ENCODE results near the gene SHTN1.

The SHTN1 gene

GRCh38 chr10:117005026-117005526 is at the start of gene SHTN1:
Gene SHTN1, minus strand, starts transcription at chr10:117005187. Its CDS starts 108 bp downstream, at chr10:117005079.
- Mint-ChIP-seq H3K27ac (no peak within 1 kb of the TSS), H3K27me3 (peaks cover 37% of the 10 kb centered on the region), H3K4me1 (peaks cover 3% of the 10 kb centered on the region), H3K36me3 (no peaks in the 10 kb centered on the region), H3K4me3 (peak within 1 kb of the TSS; percentile 54), H3K9me3 (no peaks in the 10 kb centered on the region)
- CTCF ChIA-PET, result no interaction called here
- DNase-seq, result peak; percentile 56

- Mint-ChIP-seq H3K4me1 (no peaks in the 10 kb centered on the region), H3K36me3 (no peaks in the 10 kb centered on the region), H3K27ac (no peak overlapping the region), H3K27me3 (no peaks in the 10 kb centered on the region), H3K4me3 (no peak overlapping the region), H3K9me3 (no peaks in the 10 kb centered on the region)
- CTCF ChIA-PET, result no interaction called here
- DNase-seq, result no peak
Observed at GRCh38 chr10:117053482-117053881, 48.5 kb upstream of the SHTN1 start.

GRCh38 chr10:117047947-117048346 is 43.0 kb upstream of the SHTN1 start:
- Mint-ChIP-seq H3K27me3 (no peaks in the 10 kb centered on the region), H3K27ac (no peak overlapping the region), H3K36me3 (no peaks in the 10 kb centered on the region), H3K4me1 (no peaks in the 10 kb centered on the region), H3K4me3 (no peak overlapping the region), H3K9me3 (peaks cover 2% of the 10 kb centered on the region)
- no peak for DNase-seq
- CTCF ChIA-PET, result no interaction called here

GRCh38 chr10:117016266-117016665 is 11.3 kb upstream of the SHTN1 start:
- CTCF ChIA-PET, result no interaction called here

GRCh38 chr10:117014835-117015234 is 9.8 kb upstream of the SHTN1 start:
- Mint-ChIP-seq H3K36me3 (no peaks in the 10 kb centered on the region), H3K4me1 (no peaks in the 10 kb centered on the region), H3K9me3 (no peaks in the 10 kb centered on the region), H3K27me3 (no peaks in the 10 kb centered on the region), H3K27ac (no peak overlapping the region), H3K4me3 (no peak overlapping the region)
- CTCF ChIA-PET, result no interaction called here
- no peak for DNase-seq

More at GRCh38 chr10:117016266-117016665, 11.3 kb upstream of the SHTN1 start:
- no peaks in the 10 kb centered on the region for H3K27me3 Mint-ChIP-seq
- no peaks in the 10 kb centered on the region for H3K9me3 Mint-ChIP-seq
- no peak for DNase-seq
- H3K4me3 Mint-ChIP-seq, result no peak overlapping the region
- no peaks in the 10 kb centered on the region for H3K36me3 Mint-ChIP-seq
- H3K27ac Mint-ChIP-seq, result no peak overlapping the region
- no peaks in the 10 kb centered on the region for H3K4me1 Mint-ChIP-seq

- H3K9me3 Mint-ChIP-seq, result no peaks in the 10 kb centered on the region
- H3K4me1 Mint-ChIP-seq, result peaks cover 3% of the 10 kb centered on the region
- no peaks in the 10 kb centered on the region for H3K36me3 Mint-ChIP-seq
- no peak overlapping the region for H3K27ac Mint-ChIP-seq
- no peak for DNase-seq
- peaks cover 37% of the 10 kb centered on the region for H3K27me3 Mint-ChIP-seq
- CTCF ChIA-PET, result no interaction called here
- no peak overlapping the region for H3K4me3 Mint-ChIP-seq
Observed at GRCh38 chr10:117007080-117007479, 2.1 kb upstream of the SHTN1 start.

GRCh38 chr10:117005527-117006055 is 604 bp upstream of the SHTN1 start:
- Mint-ChIP-seq H3K4me1 (peaks cover 3% of the 10 kb centered on the region), H3K27ac (no peak overlapping the region), H3K9me3 (no peaks in the 10 kb centered on the region), H3K27me3 (peaks cover 37% of the 10 kb centered on the region), H3K4me3 (peak overlapping the region; percentile 26), H3K36me3 (no peaks in the 10 kb centered on the region)
- DNase-seq, result no peak
- CTCF ChIA-PET, result no interaction called here

- no peaks in the 10 kb centered on the region for H3K36me3 Mint-ChIP-seq
- H3K4me1 Mint-ChIP-seq, result peaks cover 3% of the 10 kb centered on the region
- peak; percentile 24 for DNase-seq
- no peak overlapping the region for H3K27ac Mint-ChIP-seq
- peaks cover 37% of the 10 kb centered on the region for H3K27me3 Mint-ChIP-seq
- CTCF ChIA-PET, result no interaction called here
- peak overlapping the region; percentile 54 for H3K4me3 Mint-ChIP-seq
- H3K9me3 Mint-ChIP-seq, result no peaks in the 10 kb centered on the region
Observed at GRCh38 chr10:117004227-117005025, 561 bp downstream of the SHTN1 start.

GRCh38 chr10:117003336-117003735 is 1.7 kb downstream of the SHTN1 start:
- no peak overlapping the region for H3K27ac Mint-ChIP-seq
- no peak overlapping the region for H3K4me3 Mint-ChIP-seq
- H3K27me3 Mint-ChIP-seq, result peaks cover 37% of the 10 kb centered on the region
- no peaks in the 10 kb centered on the region for H3K9me3 Mint-ChIP-seq
- H3K4me1 Mint-ChIP-seq, result peaks cover 3% of the 10 kb centered on the region
- CTCF ChIA-PET, result no interaction called here
- no peaks in the 10 kb centered on the region for H3K36me3 Mint-ChIP-seq
- DNase-seq, result no peak

- H3K9me3 Mint-ChIP-seq, result no peaks in the 10 kb centered on the region
- CTCF ChIA-PET, result no interaction called here
- peaks cover 37% of the 10 kb centered on the region for H3K27me3 Mint-ChIP-seq
- no peak for DNase-seq
- no peak overlapping the region for H3K27ac Mint-ChIP-seq
- no peak overlapping the region for H3K4me3 Mint-ChIP-seq
- peaks cover 3% of the 10 kb centered on the region for H3K4me1 Mint-ChIP-seq
- no peaks in the 10 kb centered on the region for H3K36me3 Mint-ChIP-seq
Observed at GRCh38 chr10:117002206-117002605, 2.8 kb downstream of the SHTN1 start.

- CTCF ChIA-PET, result no interaction called here
- DNase-seq, result no peak
- Mint-ChIP-seq H3K4me3 (no peak overlapping the region), H3K9me3 (no peaks in the 10 kb centered on the region), H3K27me3 (peaks cover 32% of the 10 kb centered on the region), H3K4me1 (peaks cover 3% of the 10 kb centered on the region), H3K36me3 (no peaks in the 10 kb centered on the region), H3K27ac (no peak overlapping the region)
Observed at GRCh38 chr10:117001144-117001543, 3.8 kb downstream of the SHTN1 start.

GRCh38 chr10:117000580-117000979 is 4.4 kb downstream of the SHTN1 start:
- H3K27me3 Mint-ChIP-seq, result peaks cover 26% of the 10 kb centered on the region
- CTCF ChIA-PET, result no interaction called here
- H3K36me3 Mint-ChIP-seq, result no peaks in the 10 kb centered on the region
- no peaks in the 10 kb centered on the region for H3K9me3 Mint-ChIP-seq
- DNase-seq, result no peak
- H3K4me3 Mint-ChIP-seq, result no peak overlapping the region
- peaks cover under 1% of the 10 kb centered on the region for H3K4me1 Mint-ChIP-seq
- H3K27ac Mint-ChIP-seq, result no peak overlapping the region

- H3K27ac Mint-ChIP-seq, result no peak overlapping the region
- CTCF ChIA-PET, result no interaction called here
Observed at GRCh38 chr10:116998172-116998571, 6.8 kb downstream of the SHTN1 start.

GRCh38 chr10:116997015-116997414 is 8.0 kb downstream of the SHTN1 start:
- no peak overlapping the region for H3K27ac Mint-ChIP-seq
- no peaks in the 10 kb centered on the region for H3K27me3 Mint-ChIP-seq
- DNase-seq, result no peak
- no peak overlapping the region for H3K4me3 Mint-ChIP-seq
- CTCF ChIA-PET, result no interaction called here
- H3K36me3 Mint-ChIP-seq, result no peaks in the 10 kb centered on the region
- no peaks in the 10 kb centered on the region for H3K9me3 Mint-ChIP-seq
- no peaks in the 10 kb centered on the region for H3K4me1 Mint-ChIP-seq

More at GRCh38 chr10:116998172-116998571, 6.8 kb downstream of the SHTN1 start:
- DNase-seq, result no peak
- Mint-ChIP-seq H3K9me3 (no peaks in the 10 kb centered on the region), H3K36me3 (no peaks in the 10 kb centered on the region), H3K4me1 (no peaks in the 10 kb centered on the region), H3K27me3 (peaks cover 2% of the 10 kb centered on the region), H3K4me3 (no peak overlapping the region)

GRCh38 chr10:116995648-116996047 is 9.3 kb downstream of the SHTN1 start:
- H3K36me3 Mint-ChIP-seq, result no peaks in the 10 kb centered on the region
- CTCF ChIA-PET, result no interaction called here
- no peak for DNase-seq

More at GRCh38 chr10:116995648-116996047, 9.3 kb downstream of the SHTN1 start:
- peaks cover 2% of the 10 kb centered on the region for H3K27me3 Mint-ChIP-seq
- H3K4me1 Mint-ChIP-seq, result no peaks in the 10 kb centered on the region
- no peak overlapping the region for H3K4me3 Mint-ChIP-seq
- no peak overlapping the region for H3K27ac Mint-ChIP-seq
- no peaks in the 10 kb centered on the region for H3K9me3 Mint-ChIP-seq
